Measurements from ENCODE around the gene GSTA2. TPM values are rescaled to one million over a fixed set of nuclear protein-coding genes. Genes with fewer than 3 reads are reported as not detected.

The GSTA2 gene
- total and polyA plus RNA-seq, 2 of the 13 experiments (the other 11 are each of a cell fraction or from before 2014, with no cell fraction given) = 0.75 to 13.7 TPM

GRCh38 chr6:52745764-52746201 lies 17.5 kb downstream of the GSTA2 start (continued):
- TF ChIP-seq ZNF142 (CRISPR knock-in tag; IDR thresholded peaks at IDR 0.05) = no peak
- TF ChIP-seq ZNF264 (CRISPR knock-in tag; IDR thresholded peaks at IDR 0.05) = 0 out of 2 replicates have a peak, but pooled peaks have one; percentile 44
- no peak for TF ChIP-seq LBX2 (CRISPR knock-in tag; IDR thresholded peaks at IDR 0.05; ENCODE audit: borderline replicate concordance)
- peak; percentile 81 for TF ChIP-seq NFIC (IDR thresholded peaks at IDR 0.05; ENCODE audit: low read length)
- TF ChIP-seq ZNF280B (CRISPR knock-in tag; IDR thresholded peaks at IDR 0.05; ENCODE audit: borderline replicate concordance) = no peak
- TF ChIP-seq ZSCAN21 (CRISPR knock-in tag; IDR thresholded peaks at IDR 0.05; ENCODE audit: borderline replicate concordance) = no peak
- TF ChIP-seq FOSL1 (CRISPR knock-in tag; IDR thresholded peaks at IDR 0.05; ENCODE audit: borderline replicate concordance) = no peak
- TF ChIP-seq ZNF75D (CRISPR knock-in tag; IDR thresholded peaks at IDR 0.05; ENCODE audit: borderline replicate concordance) = no peak
- TF ChIP-seq CBX1 (IDR thresholded peaks at IDR 0.05; ENCODE audit: low read depth) = no peak
- TF ChIP-seq RXRB (CRISPR knock-in tag; IDR thresholded peaks at IDR 0.05; ENCODE audit: borderline replicate concordance) = peak; percentile 81
- TF ChIP-seq ZNF713 (CRISPR knock-in tag; IDR thresholded peaks at IDR 0.05) = no peak
- peak; percentile 24; the same call in 1 of the 2 replicates for TF ChIP-seq AHDC1 (CRISPR knock-in tag; IDR thresholded peaks at IDR 0.05; ENCODE audit: borderline replicate concordance)
- TF ChIP-seq TAF1 (CRISPR knock-in tag; IDR thresholded peaks at IDR 0.05) = no peak
- peak; percentile 75; the same call in 1 of the 2 replicates for TF ChIP-seq NCOR1 (IDR thresholded peaks at IDR 0.05; ENCODE audit: borderline replicate concordance, low read length)
- no peak for TF ChIP-seq HNRNPH1 (optimal IDR thresholded peaks at IDR 0.05; ENCODE audit: low read depth, low read length)
